ENCODE measurements around the gene EDRF1.
"Not testable (repeated sequence)": the region's sequence is repeated elsewhere in the genome, so short reads cannot be mapped to it uniquely, and the experiment has no call there.

EDRF1 gene

DNA sequence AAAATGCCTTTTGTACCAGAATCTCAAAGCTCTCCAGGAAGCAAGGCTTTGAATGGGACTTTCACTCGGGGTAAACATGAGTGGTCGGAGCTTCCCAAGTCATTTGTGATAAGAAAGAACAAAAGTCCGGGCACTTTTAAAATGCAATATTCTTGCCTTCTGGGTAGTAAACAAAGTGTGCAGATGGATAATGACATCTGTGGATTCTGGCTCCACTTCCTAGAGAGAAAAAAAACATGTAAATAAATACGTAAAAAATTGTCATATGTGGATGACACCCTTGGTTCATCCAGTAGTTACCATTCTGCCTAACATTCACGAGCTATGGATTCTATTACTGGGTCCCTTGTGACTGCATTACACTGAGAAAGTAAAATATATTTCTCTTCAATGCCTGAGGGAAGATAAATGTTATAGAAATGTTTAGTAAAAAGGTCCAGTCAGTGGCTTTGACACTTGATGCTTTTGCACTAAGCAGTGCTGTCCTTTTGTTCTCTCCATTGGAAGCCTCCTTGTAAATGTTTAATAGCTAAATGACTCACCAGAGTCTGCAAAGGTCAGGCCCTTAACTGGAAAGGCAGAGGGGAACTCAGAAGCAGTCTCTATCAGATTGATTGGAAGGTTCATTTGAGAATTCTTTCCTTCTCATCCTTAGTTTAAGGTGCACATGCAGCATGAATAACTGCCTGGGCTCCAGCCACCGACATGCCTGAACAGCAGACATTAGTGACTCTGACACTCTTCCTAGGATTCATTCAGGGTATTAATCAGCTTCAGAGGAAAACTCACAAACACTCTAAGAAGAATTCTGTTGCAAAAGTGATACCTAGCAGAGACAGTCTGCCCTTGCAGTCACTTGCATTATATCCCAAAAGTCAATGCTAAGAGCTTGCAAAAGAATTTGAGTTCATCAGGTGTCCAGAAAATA is 11.7 kb upstream of the EDRF1 start:
- Histone ChIP-seq H3K79me2 (no peaks in the 10 kb centered on the region), H3K4me1 (no peaks in the 10 kb centered on the region), H2AFZ (no peak overlapping the region), H3K4me2 (ENCODE audit: low read length) (no peak overlapping the region), H3K27ac (no peak overlapping the region), H3K27me3 (ENCODE audit: control insufficient read depth, insufficient read depth, low read length) (no peaks in the 10 kb centered on the region), H3K36me3 (ENCODE audit: control insufficient read depth, insufficient read depth, low read length) (peaks cover under 1% of the 10 kb centered on the region), H3K4me3 (ENCODE audit: low read depth, low read length) (no peak overlapping the region), H3K9ac (no peak overlapping the region), H3K9me3 (ENCODE audit: control insufficient read depth, low read length) (no peaks in the 10 kb centered on the region)
- TF ChIP-seq, protein P1, sequence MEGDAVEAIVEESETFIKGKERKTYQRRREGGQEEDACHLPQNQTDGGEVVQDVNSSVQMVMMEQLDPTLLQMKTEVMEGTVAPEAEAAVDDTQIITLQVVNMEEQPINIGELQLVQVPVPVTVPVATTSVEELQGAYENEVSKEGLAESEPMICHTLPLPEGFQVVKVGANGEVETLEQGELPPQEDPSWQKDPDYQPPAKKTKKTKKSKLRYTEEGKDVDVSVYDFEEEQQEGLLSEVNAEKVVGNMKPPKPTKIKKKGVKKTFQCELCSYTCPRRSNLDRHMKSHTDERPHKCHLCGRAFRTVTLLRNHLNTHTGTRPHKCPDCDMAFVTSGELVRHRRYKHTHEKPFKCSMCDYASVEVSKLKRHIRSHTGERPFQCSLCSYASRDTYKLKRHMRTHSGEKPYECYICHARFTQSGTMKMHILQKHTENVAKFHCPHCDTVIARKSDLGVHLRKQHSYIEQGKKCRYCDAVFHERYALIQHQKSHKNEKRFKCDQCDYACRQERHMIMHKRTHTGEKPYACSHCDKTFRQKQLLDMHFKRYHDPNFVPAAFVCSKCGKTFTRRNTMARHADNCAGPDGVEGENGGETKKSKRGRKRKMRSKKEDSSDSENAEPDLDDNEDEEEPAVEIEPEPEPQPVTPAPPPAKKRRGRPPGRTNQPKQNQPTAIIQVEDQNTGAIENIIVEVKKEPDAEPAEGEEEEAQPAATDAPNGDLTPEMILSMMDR (IDR thresholded peaks at IDR 0.05) = no peak

DNA sequence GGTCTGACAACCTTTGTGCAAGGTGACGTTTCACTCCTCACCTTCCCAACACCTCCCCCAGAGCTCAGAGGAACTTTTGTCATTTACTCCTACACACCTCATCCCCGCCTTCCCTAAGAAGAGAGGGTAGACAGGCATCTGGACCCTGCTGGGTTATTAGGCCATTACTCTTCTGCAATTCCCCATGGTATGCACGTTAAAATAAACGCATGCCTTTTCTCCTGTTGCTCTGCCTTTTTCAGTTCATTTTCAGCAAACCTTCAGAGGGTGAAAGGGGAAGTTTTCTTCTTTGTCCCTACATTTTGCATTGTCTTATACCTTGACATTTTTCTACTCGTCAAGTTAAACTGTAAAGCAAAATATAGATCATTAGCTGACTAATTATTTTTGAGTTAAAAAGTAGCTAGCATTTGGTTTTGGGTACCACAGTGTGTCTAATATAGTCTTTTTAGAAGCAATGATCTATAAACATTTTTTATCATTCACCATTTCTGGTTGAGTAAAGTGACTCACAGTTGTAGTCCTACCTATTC is 10.5 kb upstream of the EDRF1 start:
- Histone ChIP-seq H3K4me3 (ENCODE audit: low read depth, low read length) (no peak overlapping the region), H3K79me2 (no peaks in the 10 kb centered on the region), H3K36me3 (ENCODE audit: control insufficient read depth, insufficient read depth, low read length) (peaks cover 3% of the 10 kb centered on the region), H3K27me3 (ENCODE audit: control insufficient read depth, insufficient read depth, low read length) (no peaks in the 10 kb centered on the region), H3K27ac (no peak overlapping the region), H2AFZ (no peak overlapping the region), H3K4me1 (no peaks in the 10 kb centered on the region), H3K9me3 (ENCODE audit: control insufficient read depth, low read length) (no peaks in the 10 kb centered on the region), H3K9ac (no peak overlapping the region), H3K4me2 (ENCODE audit: low read length) (no peak overlapping the region)
- TF ChIP-seq, protein P1 (IDR thresholded peaks at IDR 0.05) = no peak

DNA sequence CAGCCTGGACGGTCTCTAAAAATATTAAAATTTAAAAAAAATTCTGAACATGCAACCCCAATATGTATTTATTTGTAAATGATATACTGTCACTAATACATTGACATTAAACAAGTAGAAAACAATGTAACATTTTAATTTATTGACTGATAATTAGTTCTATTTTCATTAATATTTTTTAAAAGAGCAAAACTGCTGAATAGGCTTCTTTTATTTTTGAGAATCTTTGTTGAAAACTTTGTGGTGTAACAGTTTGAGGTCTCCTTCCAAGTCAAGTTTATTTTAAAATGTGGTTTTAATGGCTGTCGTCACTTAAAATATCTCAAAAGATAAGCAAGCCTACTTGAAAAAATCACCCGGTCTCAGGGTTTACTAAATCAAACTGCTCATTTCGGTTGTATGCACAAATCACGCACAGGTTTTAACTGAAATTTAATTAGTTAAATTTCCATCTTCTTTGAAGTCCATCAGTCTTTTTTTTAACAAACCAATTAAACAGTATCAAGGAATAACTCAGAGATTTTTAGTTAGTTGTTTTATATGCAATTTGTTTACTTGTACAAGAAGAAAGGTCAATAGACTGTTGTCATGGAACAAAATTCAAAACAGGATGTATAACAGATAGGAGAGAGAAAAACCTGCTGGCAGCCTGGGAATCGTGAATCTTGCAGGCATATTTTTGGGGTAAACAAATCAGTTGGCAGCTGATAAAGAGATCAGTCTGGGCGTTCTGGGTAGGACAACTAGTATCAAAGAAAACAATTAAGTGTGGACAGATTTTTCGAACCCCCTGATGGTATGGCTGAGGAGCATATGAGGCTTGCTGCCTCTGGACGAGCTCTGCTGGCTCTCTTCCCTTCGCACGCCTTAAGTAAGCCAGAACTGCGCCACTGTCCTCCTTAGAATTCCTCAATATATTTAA is 9.7 kb upstream of the EDRF1 start:
- H3K27ac ChIP-seq = no peak overlapping the region
- no peaks in the 10 kb centered on the region for H3K27me3 ChIP-seq (ENCODE audit: control insufficient read depth, insufficient read depth, low read length)
- H3K9ac ChIP-seq = no peak overlapping the region
- TF ChIP-seq, protein P1 (IDR thresholded peaks at IDR 0.05) = no peak
- no peaks in the 10 kb centered on the region for H3K9me3 ChIP-seq (ENCODE audit: control insufficient read depth, low read length)
- no peak overlapping the region for H3K4me2 ChIP-seq (ENCODE audit: low read length)
- no peaks in the 10 kb centered on the region for H3K4me1 ChIP-seq
- H3K4me3 ChIP-seq (ENCODE audit: low read depth, low read length) = no peak overlapping the region
- no peaks in the 10 kb centered on the region for H3K79me2 ChIP-seq
- no peak overlapping the region for H2AFZ ChIP-seq
- H3K36me3 ChIP-seq (ENCODE audit: control insufficient read depth, insufficient read depth, low read length) = peaks cover 3% of the 10 kb centered on the region

DNA sequence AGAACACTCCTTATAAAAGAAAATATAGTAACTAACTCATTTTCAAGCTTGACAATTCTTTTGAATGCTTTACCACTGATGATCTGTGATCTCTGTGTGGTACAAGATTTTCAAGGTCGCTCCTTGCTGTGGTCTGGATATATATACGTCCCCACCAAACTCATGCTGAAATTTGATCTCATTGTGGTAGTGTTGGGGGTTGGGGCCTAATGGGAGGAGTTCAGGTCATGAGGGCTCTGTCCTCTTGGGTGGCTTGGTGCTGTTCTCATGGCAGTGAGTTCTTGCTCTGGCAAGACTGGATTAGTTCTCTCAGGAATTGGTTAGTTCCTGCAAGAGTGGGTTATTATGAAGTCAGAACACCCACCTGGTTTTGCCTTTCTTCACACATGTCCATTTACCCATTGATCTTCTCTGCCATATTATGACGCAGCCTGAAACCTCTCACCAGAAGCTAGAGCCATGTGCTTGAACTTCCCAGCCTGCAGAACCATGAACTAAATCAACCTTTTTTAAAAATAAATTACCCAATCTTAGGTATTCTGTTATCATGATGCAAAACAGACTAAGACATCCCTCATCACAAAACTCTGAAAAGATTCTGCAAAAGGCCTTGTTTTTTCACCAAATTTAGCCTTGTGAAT is 8.3 kb upstream of the EDRF1 start:
- Histone ChIP-seq H3K4me1 (no peaks in the 10 kb centered on the region), H3K27ac (no peak overlapping the region), H3K9me3 (ENCODE audit: control insufficient read depth, low read length) (no peaks in the 10 kb centered on the region), H3K4me2 (ENCODE audit: low read length) (no peak overlapping the region), H3K36me3 (ENCODE audit: control insufficient read depth, insufficient read depth, low read length) (peaks cover 3% of the 10 kb centered on the region), H2AFZ (no peak overlapping the region), H3K79me2 (no peaks in the 10 kb centered on the region), H3K9ac (no peak overlapping the region), H3K4me3 (ENCODE audit: low read depth, low read length) (no peak overlapping the region), H3K27me3 (ENCODE audit: control insufficient read depth, insufficient read depth, low read length) (no peaks in the 10 kb centered on the region)
- TF ChIP-seq, protein P1 (IDR thresholded peaks at IDR 0.05) = no peak

DNA sequence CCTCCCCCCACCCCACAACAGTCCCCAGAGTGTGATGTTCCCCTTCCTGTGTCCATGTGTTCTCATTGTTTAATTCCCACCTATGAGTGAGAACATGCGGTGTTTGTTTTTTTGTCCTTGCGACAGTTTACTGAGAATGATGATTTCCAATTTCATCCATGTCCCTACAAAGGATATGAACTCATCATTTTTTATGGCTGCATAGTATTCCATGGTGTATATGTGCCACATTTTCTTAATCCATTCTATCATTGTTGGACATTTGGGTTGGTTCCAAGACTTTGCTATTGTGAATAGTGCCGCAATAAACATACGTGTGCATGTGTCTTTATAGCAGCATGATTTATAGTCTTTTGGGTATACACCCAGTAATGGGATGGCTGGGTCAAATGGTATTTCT is 4.8 kb upstream of the EDRF1 start:
- H3K36me3 ChIP-seq (ENCODE audit: control insufficient read depth, insufficient read depth, low read length); H3K4me3 ChIP-seq (ENCODE audit: low read depth, low read length); H3K27me3 ChIP-seq (ENCODE audit: control insufficient read depth, insufficient read depth, low read length); H2AFZ ChIP-seq; H3K9ac ChIP-seq; H3K79me2 ChIP-seq; H3K9me3 ChIP-seq (ENCODE audit: control insufficient read depth, low read length); H3K4me1 ChIP-seq; H3K27ac ChIP-seq; H3K4me2 ChIP-seq (ENCODE audit: low read length): not testable (repeated sequence)
